HepG2 (cell line): ENCODE data around the gene SLCO2A1. TPM values are rescaled to one million over a fixed set of nuclear protein-coding genes. Genes with fewer than 3 reads are reported as not detected.

Experiments
- ATAC-seq: fragments of 200-7000 bp; cut with Tn5 transposase; 3 replicates; pipeline ENCODE4 v1.9.1; 2020; ENCODE audit warnings: mild to moderate bottlenecking, moderate library complexity
- BruUV-seq: library from RNA; stranded (reverse); fragments of 400-500 nt; replicated peaks from 2 replicates; lab custom pipeline; 2021; lab: Mats Ljungman, UMichigan
- CTCF ChIA-PET: fragments of 300-600 bp; formaldehyde crosslinking; extraction: SDS; loops from one replicate; lab custom pipeline; 2021; ENCODE audit warnings: low total read pairs, inconsistent platforms, low intra/inter-chr PET ratio; lab: Yijun Ruan, JAX
- POLR2A ChIA-PET: fragments of 350-600 bp; sonication (Branson Sonifier 250); formaldehyde crosslinking; loops from one replicate; lab custom pipeline; 2020; ENCODE audit warnings: antibody characterized with exemption, inconsistent platforms; lab: Yijun Ruan, JAX
- DNase-seq: peaks from one replicate; pipeline ENCODE4 v3.0.0-alpha.2; 2015; ENCODE audit warnings: low spot score
- FAIRE-seq: peaks from 3 replicates; lab custom pipeline; 2011; peaks lifted over from hg19 to GRCh38; lab: Jason Lieb, UNC
- H2AFZ ChIP-seq: one replicate; pipeline ENCODE4 v1.6.1; 2011; ENCODE audit warnings: low read length, inconsistent platforms
- H3K27ac ChIP-seq: fragments of 300-600 bp; 3 replicates; pipeline ENCODE4 v1.8.0; 2011; ENCODE audit warnings: mixed run types, mild to moderate bottlenecking, mixed read lengths, low read length, inconsistent platforms; ENCODE audit not compliant: insufficient read depth; ENCODE audit errors: extremely low read length
- H3K27me3 ChIP-seq, 2 experiments: fragments of 200-600 bp in 1 of 2; 2 replicates in 1 of 2; 3 replicates in 1 of 2; pipeline versions ENCODE4 v1.6.0 to v1.8.0; 2011; ENCODE audit warnings: low read length in 2 of 2, mild to moderate bottlenecking in 2 of 2, moderate library complexity in 2 of 2, inconsistent platforms in 1 of 2; ENCODE audit not compliant: insufficient read depth in 2 of 2, control insufficient read depth in 1 of 2
- H3K36me3 ChIP-seq, 2 experiments: fragments of 200-600 bp in 1 of 2; replicated peaks in 1 of 2; 2 replicates in 1 of 2; 3 replicates in 1 of 2; pipeline versions ENCODE4 v1.5.1 to v1.8.0; 2011; ENCODE audit warnings: low read length in 2 of 2, inconsistent platforms in 1 of 2; ENCODE audit not compliant: insufficient read depth in 2 of 2, control insufficient read depth in 1 of 2
- H3K4me1 ChIP-seq: 2 replicates; pipeline ENCODE4 v1.5.1; 2012; ENCODE audit warnings: low read length, inconsistent platforms; ENCODE audit not compliant: insufficient read depth
- H3K4me2 ChIP-seq: 2 replicates; pipeline ENCODE4 v1.6.0; 2011; ENCODE audit warnings: low read depth, low read length, inconsistent platforms
- H3K4me3 ChIP-seq, 3 experiments: fragments of 200-600 bp in 1 of 3; sonication (generic), shearing (Covaris generic) in 1 of 3; replicated peaks in 1 of 3; 2 replicates each; pipeline ENCODE4 v1.5.1; 2011 to 2016; ENCODE audit warnings: low read length in 3 of 3, inconsistent platforms in 2 of 3, low read depth in 2 of 3, mild to moderate bottlenecking in 2 of 3, control low read depth in 1 of 3, mixed read lengths in 1 of 3; ENCODE audit not compliant: insufficient read depth in 1 of 3
- H3K79me2 ChIP-seq: one replicate; pipeline ENCODE4 v1.6.1; 2011; ENCODE audit warnings: low read length, inconsistent platforms; ENCODE audit not compliant: insufficient read depth
- H3K9ac ChIP-seq: 2 replicates; pipeline ENCODE4 v1.6.0; 2011; ENCODE audit warnings: mild to moderate bottlenecking, low read depth, low read length, inconsistent platforms; ENCODE audit not compliant: insufficient read depth
- H3K9me3 ChIP-seq: 2 replicates; pipeline ENCODE4 v1.5.1; 2012; ENCODE audit warnings: mild to moderate bottlenecking, low read length
- H4K20me1 ChIP-seq: 2 replicates; pipeline ENCODE4 v1.6.0; 2011; ENCODE audit warnings: inconsistent platforms, mild to moderate bottlenecking, low read length, moderate library complexity; ENCODE audit not compliant: insufficient read depth
- HNRNPK ChIP-seq: fragments of 200-400 bp; formaldehyde crosslinking; IDR thresholded peaks from 2 replicates; pipeline ENCODE4 v1.6.1; 2018; ENCODE audit warnings: low read length, low read depth, moderate library complexity, mild to moderate bottlenecking; ENCODE audit not compliant: poor library complexity, severe bottlenecking
- MAZ ChIP-seq, 2 experiments: sonication (generic) in 1 of 2; formaldehyde crosslinking in 1 of 2; IDR thresholded peaks; 2 replicates each; pipeline versions ENCODE4 v1.5.0 to v1.6.1; 2012 to 2020; ENCODE audit warnings: low read depth in 2 of 2, mild to moderate bottlenecking in 2 of 2, borderline replicate concordance in 1 of 2, improper control_type of control experiment in 1 of 2, low read length in 1 of 2, missing genetic modification reagents in 1 of 2, moderate library complexity in 1 of 2
- NR2F2 ChIP-seq: IDR thresholded peaks from 2 replicates; pipeline ENCODE4 v1.6.1; 2012; ENCODE audit warnings: low read depth, inconsistent platforms, borderline replicate concordance
- PITX1 ChIP-seq: sonication (generic); formaldehyde crosslinking; IDR thresholded peaks from 2 replicates; pipeline ENCODE4 v1.5.1; 2020; ENCODE audit warnings: mild to moderate bottlenecking, missing genetic modification reagents
- SP5 ChIP-seq: IDR thresholded peaks from 2 replicates; pipeline ENCODE4 v1.6.1; 2016; ENCODE audit warnings: low read depth, borderline replicate concordance
- TMF1 ChIP-seq: sonication (generic); formaldehyde crosslinking; IDR thresholded peaks from 2 replicates; pipeline ENCODE4 v1.8.1; 2022; ENCODE audit warnings: low read depth, missing genetic modification reagents
- ZBTB34 ChIP-seq: sonication (generic); formaldehyde crosslinking; IDR thresholded peaks from 2 replicates; pipeline ENCODE4 v1.8.0; 2022; ENCODE audit warnings: mild to moderate bottlenecking, missing genetic modification reagents
- ZBTB49 ChIP-seq: sonication (generic); formaldehyde crosslinking; IDR thresholded peaks from 2 replicates; pipeline ENCODE4 v1.4.0; 2020; ENCODE audit warnings: missing genetic modification reagents, borderline replicate concordance
- ZHX2 ChIP-seq, 2 experiments: sonication (generic) in 1 of 2; formaldehyde crosslinking in 1 of 2; IDR thresholded peaks; 2 replicates each; pipeline versions ENCODE4 v1.6.1 to v1.9.0; 2014 to 2022; ENCODE audit warnings: antibody characterized with exemption in 1 of 2, borderline replicate concordance in 1 of 2, inconsistent platforms in 1 of 2, low read depth in 1 of 2, missing genetic modification reagents in 1 of 2
- ZNF580 ChIP-seq: IDR thresholded peaks from 2 replicates; pipeline ENCODE4 v1.6.1; 2016; ENCODE audit warnings: low read depth, borderline replicate concordance
- ZNF747 ChIP-seq: sonication (generic); formaldehyde crosslinking; IDR thresholded peaks from 2 replicates; pipeline ENCODE4 v1.8.1; 2023; ENCODE audit warnings: missing genetic modification reagents, mild to moderate bottlenecking, borderline replicate concordance
- WGBS: methylation state at CpG from one replicate; pipeline ENCODE4 v1.1.6; 2017; ENCODE audit warnings: low lambda C conversion rate; 5-methylcytosine and 5-hydroxymethylcytosine counted together
- in situ Hi-C: cut with HindIII; loops from 2 replicates; pipeline ENCODE4 v1.10.0; 2017; ENCODE audit warnings: low pct_unique_long_range_greater_than_20kb; ENCODE audit not compliant: extremely low pct_ligation_motif_present
- intact Hi-C: fragments of 100-400 bp; cut with micrococcal nuclease; formaldehyde crosslinking; loops from one replicate; pipeline ENCODE4 v1.10.0; 2022; ENCODE audit not compliant: unreplicated experiment
- polyA plus RNA-seq, 8 experiments: library from polyadenylated mRNA; depleted of rRNA in 3 of 8; stranded (reverse) in 7 of 8; unstranded in 1 of 8; fragments of >200 nt; fragmentation: Illumina TruSeq in 4 of 8; extraction: Trizol in 4 of 8; gene quantifications; 2 replicates each; pipeline versions ENCODE4 v1.2.1 to v1.2.3, GENCODE V29; 2011 to 2016; ENCODE audit warnings: low read depth in 4 of 8, missing spikeins in 1 of 8, mixed read lengths in 1 of 8; ENCODE audit not compliant: insufficient read depth in 1 of 8
- total RNA-seq, 5 experiments: library from RNA; depleted of rRNA; stranded (reverse); fragments of >200 nt; fragmentation: Illumina TruSeq; extraction: Trizol; gene quantifications; 2 replicates each; pipeline ENCODE4 v1.2.3, GENCODE V29; 2016; ENCODE audit warnings: low read depth in 1 of 5

Gene SLCO2A1
- total and polyA plus RNA-seq, 2 of the 13 experiments (the other 11 are each of a cell fraction or from before 2014, with no cell fraction given), result 0.04 TPM; not detected in 1

- no peak within 1 kb of the TSS for H3K9ac ChIP-seq
- WGBS, result 2% methylated on average over 14 of the region's 80 CpGs
- H3K27ac ChIP-seq, result no peak within 1 kb of the TSS
- FAIRE-seq (no peak), DNase-seq (no peak), ATAC-seq (peak; percentile 87)
- peak within 1 kb of the TSS; percentile 67 for H3K4me2 ChIP-seq
- in situ Hi-C loops, result no loop called here
- intact Hi-C loops, result loop anchor here (2.0 kb wide), 1 partner anchor 79 kb away; no protein-coding TSS in a partner anchor
- no peaks in the 10 kb centered on the region for H3K9me3 ChIP-seq
- H3K4me3 ChIP-seq, result peak within 1 kb of the TSS; percentile 49 to 73 (median 60)
- no peak within 1 kb of the TSS for H2AFZ ChIP-seq
- no peaks in the 10 kb centered on the region for H4K20me1 ChIP-seq
- H3K79me2 ChIP-seq, result no peaks in the 10 kb centered on the region
- ChIA-PET CTCF (no interaction called here), POLR2A (no interaction called here)
- no peaks in the 10 kb centered on the region for H3K4me1 ChIP-seq
- BruUV-seq, result no TSS peak
- peaks cover 7 to 53% of the 10 kb centered on the region in 2 experiments; a peak in 4 of 5 replicates for H3K27me3 ChIP-seq
- no peaks in the 10 kb centered on the region for H3K36me3 ChIP-seq
- no peak for TF ChIP-seq NR2F2
- no peak for TF ChIP-seq SP5 (CRISPR knock-in tag)
- no peak for TF ChIP-seq ZBTB49 (CRISPR knock-in tag)
- no peak for TF ChIP-seq ZHX2 (IDR thresholded peaks at IDR 0.05; ENCODE audit: low read depth)
- TF ChIP-seq ZHX2 (CRISPR knock-in tag; IDR thresholded peaks at IDR 0.05; ENCODE audit: borderline replicate concordance), result no peak
- no peak for TF ChIP-seq ZBTB34 (CRISPR knock-in tag)
- TF ChIP-seq PITX1 (CRISPR knock-in tag), result no peak
- TF ChIP-seq ZNF580 (CRISPR knock-in tag), result no peak
- no peak for TF ChIP-seq MAZ (IDR thresholded peaks at IDR 0.05; ENCODE audit: borderline replicate concordance, low read depth, low read length)
- TF ChIP-seq MAZ (CRISPR knock-in tag; IDR thresholded peaks at IDR 0.05; ENCODE audit: low read depth), result 0 out of 2 replicates have a peak, but pooled peaks have one; percentile 40
- TF ChIP-seq HNRNPK, result peak; percentile 71
- TF ChIP-seq TMF1 (CRISPR knock-in tag), result no peak
- no peak for TF ChIP-seq ZNF747
These were observed 134.3 kb downstream of the SLCO2A1 start, which contains the start of gene RAB6B for GRCh38 chr3:133895208-133896001. TSS of gene RAB6B (minus strand) at chr3:133895882. CDS start at chr3:133895466, 416 bp downstream.
